ENCODE results near the gene PGLYRP4.

PGLYRP4 gene

DNA sequence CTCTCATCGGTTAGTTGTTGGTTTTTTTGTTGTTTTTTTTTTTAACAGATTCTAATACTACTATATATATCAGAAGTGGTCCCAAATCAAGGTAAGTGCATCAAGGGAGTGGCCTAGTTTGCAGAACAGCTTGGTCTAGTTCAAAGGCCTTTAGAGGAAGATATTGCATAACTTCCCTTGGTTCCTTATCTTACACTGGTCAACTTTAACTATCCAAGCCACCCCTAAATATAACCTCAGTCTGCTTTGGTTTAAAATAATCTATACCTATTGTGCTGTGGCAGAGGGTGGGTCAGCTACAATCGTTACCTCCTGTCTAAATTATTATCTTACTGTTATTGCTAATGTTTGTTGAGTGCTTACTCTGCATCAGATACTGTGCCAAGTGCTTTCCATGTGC lies 19.9 kb upstream of the PGLYRP4 start:
- Histone ChIP-seq H3K27me3 (ENCODE audit: insufficient read depth, low read length) (no peaks in the 10 kb centered on the region), H3F3A (ENCODE audit: insufficient read depth, low read length) (no peaks in the 10 kb centered on the region), H3K9me3 (ENCODE audit: low read length) (no peaks in the 10 kb centered on the region), H3K27ac (ENCODE audit: low read depth, low read length, poor library complexity, severe bottlenecking) (no peak overlapping the region), H3K79me2 (ENCODE audit: insufficient read depth, low read length) (no peaks in the 10 kb centered on the region), H3K4me1 (ENCODE audit: insufficient read depth, low read length, severe bottlenecking) (no peaks in the 10 kb centered on the region), H3K4me2 (ENCODE audit: low read length) (no peak overlapping the region), H3K9ac (ENCODE audit: low read length) (no peak overlapping the region), H3K9me2 (ENCODE audit: low read depth, low read length) (no peaks in the 10 kb centered on the region), H4K20me1 (ENCODE audit: insufficient read depth, low read length) (no peaks in the 10 kb centered on the region), H2AFZ (ENCODE audit: low read length) (no peak overlapping the region), H3K36me3 (ENCODE audit: insufficient read depth, low read length) (no peaks in the 10 kb centered on the region), H3K4me3 (ENCODE audit: low read depth, low read length, poor library complexity, severe bottlenecking) (no peak overlapping the region)
- TF ChIP-seq EZH2 (IDR thresholded peaks at IDR 0.05; ENCODE audit: borderline replicate concordance, low read length), result no peak

DNA sequence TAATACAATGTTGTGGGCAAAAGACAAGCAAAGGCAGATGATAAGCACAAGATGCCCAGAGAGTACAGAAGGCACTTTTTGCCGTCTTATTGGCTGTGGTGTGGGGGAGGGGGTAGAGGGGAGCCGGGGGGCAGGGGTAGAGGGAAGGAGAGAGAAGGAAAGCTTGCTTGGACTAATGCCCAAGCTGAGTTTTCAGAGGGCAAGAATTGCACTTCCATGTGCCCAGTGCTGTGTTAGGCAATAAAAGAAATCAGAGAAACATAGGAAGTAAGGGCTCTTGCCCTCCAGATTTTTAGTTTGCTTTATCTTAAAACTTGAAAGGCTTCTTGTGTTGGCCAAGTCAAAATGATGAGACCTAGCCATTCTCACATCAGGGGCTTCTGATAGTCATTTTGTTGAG lies 18.4 kb upstream of the PGLYRP4 start:
- Histone ChIP-seq H2AFZ (ENCODE audit: low read length) (no peak overlapping the region), H3K27ac (ENCODE audit: low read depth, low read length, poor library complexity, severe bottlenecking) (no peak overlapping the region), H3K4me1 (ENCODE audit: insufficient read depth, low read length, severe bottlenecking) (no peaks in the 10 kb centered on the region), H3K79me2 (ENCODE audit: insufficient read depth, low read length) (no peaks in the 10 kb centered on the region), H3K4me3 (ENCODE audit: low read depth, low read length, poor library complexity, severe bottlenecking) (no peak overlapping the region), H3F3A (ENCODE audit: insufficient read depth, low read length) (no peaks in the 10 kb centered on the region), H3K9ac (ENCODE audit: low read length) (no peak overlapping the region), H3K4me2 (ENCODE audit: low read length) (no peak overlapping the region), H3K27me3 (ENCODE audit: insufficient read depth, low read length) (no peaks in the 10 kb centered on the region), H3K9me2 (ENCODE audit: low read depth, low read length) (no peaks in the 10 kb centered on the region), H3K9me3 (ENCODE audit: low read length) (no peaks in the 10 kb centered on the region), H4K20me1 (ENCODE audit: insufficient read depth, low read length) (no peaks in the 10 kb centered on the region), H3K36me3 (ENCODE audit: insufficient read depth, low read length) (no peaks in the 10 kb centered on the region)
- TF ChIP-seq, protein P1, sequence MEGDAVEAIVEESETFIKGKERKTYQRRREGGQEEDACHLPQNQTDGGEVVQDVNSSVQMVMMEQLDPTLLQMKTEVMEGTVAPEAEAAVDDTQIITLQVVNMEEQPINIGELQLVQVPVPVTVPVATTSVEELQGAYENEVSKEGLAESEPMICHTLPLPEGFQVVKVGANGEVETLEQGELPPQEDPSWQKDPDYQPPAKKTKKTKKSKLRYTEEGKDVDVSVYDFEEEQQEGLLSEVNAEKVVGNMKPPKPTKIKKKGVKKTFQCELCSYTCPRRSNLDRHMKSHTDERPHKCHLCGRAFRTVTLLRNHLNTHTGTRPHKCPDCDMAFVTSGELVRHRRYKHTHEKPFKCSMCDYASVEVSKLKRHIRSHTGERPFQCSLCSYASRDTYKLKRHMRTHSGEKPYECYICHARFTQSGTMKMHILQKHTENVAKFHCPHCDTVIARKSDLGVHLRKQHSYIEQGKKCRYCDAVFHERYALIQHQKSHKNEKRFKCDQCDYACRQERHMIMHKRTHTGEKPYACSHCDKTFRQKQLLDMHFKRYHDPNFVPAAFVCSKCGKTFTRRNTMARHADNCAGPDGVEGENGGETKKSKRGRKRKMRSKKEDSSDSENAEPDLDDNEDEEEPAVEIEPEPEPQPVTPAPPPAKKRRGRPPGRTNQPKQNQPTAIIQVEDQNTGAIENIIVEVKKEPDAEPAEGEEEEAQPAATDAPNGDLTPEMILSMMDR (IDR thresholded peaks at IDR 0.05; ENCODE audit: low read length), result no peak
- no peak for TF ChIP-seq EZH2 (IDR thresholded peaks at IDR 0.05; ENCODE audit: borderline replicate concordance, low read length)

DNA sequence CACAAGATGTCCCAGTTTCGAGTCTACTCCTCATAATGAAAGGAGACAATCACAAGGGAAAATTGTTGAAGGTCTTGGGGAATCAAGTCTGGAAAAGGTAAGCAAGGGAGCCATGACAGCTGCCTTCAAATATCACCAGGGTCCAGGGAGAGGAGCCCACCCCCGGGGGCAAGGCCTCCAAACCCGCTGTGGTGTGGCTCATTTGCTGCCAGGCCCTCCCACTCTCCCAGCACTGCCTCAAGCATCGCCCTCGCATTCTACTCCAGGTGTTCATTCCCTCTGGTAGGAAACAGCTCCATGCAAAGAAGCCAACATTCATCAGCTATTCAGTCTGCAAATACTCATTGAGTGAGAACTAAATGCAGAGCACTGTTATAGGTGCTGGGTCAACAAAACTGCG lies 17.6 kb upstream of the PGLYRP4 start:
- no peaks in the 10 kb centered on the region for H3K4me1 ChIP-seq (ENCODE audit: insufficient read depth, low read length, severe bottlenecking)
- no peaks in the 10 kb centered on the region for H3K27me3 ChIP-seq (ENCODE audit: insufficient read depth, low read length)
- H3K27ac ChIP-seq (ENCODE audit: low read depth, low read length, poor library complexity, severe bottlenecking), result no peak overlapping the region
- no peaks in the 10 kb centered on the region for H3K9me3 ChIP-seq (ENCODE audit: low read length)
- no peak overlapping the region for H3K9ac ChIP-seq (ENCODE audit: low read length)
- H4K20me1 ChIP-seq (ENCODE audit: insufficient read depth, low read length), result no peaks in the 10 kb centered on the region
- H2AFZ ChIP-seq (ENCODE audit: low read length), result no peak overlapping the region
- H3K4me2 ChIP-seq (ENCODE audit: low read length), result no peak overlapping the region
- TF ChIP-seq, protein P1 (IDR thresholded peaks at IDR 0.05; ENCODE audit: low read length), result no peak
- no peak for TF ChIP-seq EZH2 (IDR thresholded peaks at IDR 0.05; ENCODE audit: borderline replicate concordance, low read length)
- H3K4me3 ChIP-seq (ENCODE audit: low read depth, low read length, poor library complexity, severe bottlenecking), result no peak overlapping the region
- H3K36me3 ChIP-seq (ENCODE audit: insufficient read depth, low read length), result no peaks in the 10 kb centered on the region
- H3K9me2 ChIP-seq (ENCODE audit: low read depth, low read length), result no peaks in the 10 kb centered on the region
- H3K79me2 ChIP-seq (ENCODE audit: insufficient read depth, low read length), result no peaks in the 10 kb centered on the region
- no peaks in the 10 kb centered on the region for H3F3A ChIP-seq (ENCODE audit: insufficient read depth, low read length)

DNA sequence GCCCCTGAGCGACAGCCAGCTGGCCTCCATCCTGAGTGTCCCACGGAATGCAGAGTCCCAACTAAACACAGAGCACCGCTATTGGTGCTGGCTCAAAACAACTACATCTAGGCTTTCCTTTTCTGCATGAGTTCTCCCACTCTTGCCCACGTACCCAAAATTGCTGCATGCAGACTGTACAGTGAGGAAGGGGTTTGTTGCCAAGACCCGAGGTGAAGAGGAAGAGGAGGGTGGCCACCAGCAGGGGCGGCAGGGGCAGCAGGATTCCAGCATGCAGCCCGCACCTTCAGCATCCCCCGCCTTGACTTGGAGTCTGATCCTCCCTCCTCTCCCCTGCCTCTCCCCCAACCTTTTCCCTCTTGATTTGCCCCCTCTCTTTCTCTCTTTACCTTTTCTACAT lies 17.1 kb upstream of the PGLYRP4 start:
- TF ChIP-seq, protein P1 (IDR thresholded peaks at IDR 0.05; ENCODE audit: low read length), result no peak
- no peak for TF ChIP-seq EZH2 (IDR thresholded peaks at IDR 0.05; ENCODE audit: borderline replicate concordance, low read length)
- H2AFZ ChIP-seq (ENCODE audit: low read length), result no peak overlapping the region
- no peaks in the 10 kb centered on the region for H3K9me3 ChIP-seq (ENCODE audit: low read length)
- H3K4me1 ChIP-seq (ENCODE audit: insufficient read depth, low read length, severe bottlenecking), result no peaks in the 10 kb centered on the region
- H3K9ac ChIP-seq (ENCODE audit: low read length), result no peak overlapping the region
- no peak overlapping the region for H3K4me2 ChIP-seq (ENCODE audit: low read length)
- H3K9me2 ChIP-seq (ENCODE audit: low read depth, low read length), result no peaks in the 10 kb centered on the region
- no peaks in the 10 kb centered on the region for H3K79me2 ChIP-seq (ENCODE audit: insufficient read depth, low read length)
- no peaks in the 10 kb centered on the region for H3F3A ChIP-seq (ENCODE audit: insufficient read depth, low read length)
- no peaks in the 10 kb centered on the region for H4K20me1 ChIP-seq (ENCODE audit: insufficient read depth, low read length)
- no peak overlapping the region for H3K4me3 ChIP-seq (ENCODE audit: low read depth, low read length, poor library complexity, severe bottlenecking)
- H3K36me3 ChIP-seq (ENCODE audit: insufficient read depth, low read length), result no peaks in the 10 kb centered on the region
- no peaks in the 10 kb centered on the region for H3K27me3 ChIP-seq (ENCODE audit: insufficient read depth, low read length)
- H3K27ac ChIP-seq (ENCODE audit: low read depth, low read length, poor library complexity, severe bottlenecking), result no peak overlapping the region

Measured in OCI-LY1 (cell line).